NCI-H524 (cell line): Measurements from ENCODE around the gene TRIM8.
A peak's percentile ranks its signal among the peaks of the same experiment; 100 is the strongest.

Source experiments
- DNase-seq, 2 experiments: peaks; one replicate each; lab custom pipeline; 2025; lab: John Stamatoyannopoulos, UW

The TRIM8 gene

GRCh38 chr10:102644066-102644645, at the start of gene TRIM8:
TRIM8 (plus strand) TSS chr10:102644479; CDS start chr10:102644618, 139 bp downstream.
- peak in 1 of 2 experiments; percentile 29 for DNase-seq

- DNase-seq = no peak
Measured at GRCh38 chr10:102595293-102595692, 49.0 kb upstream of the TRIM8 start.

- DNase-seq = no peak
Measured at GRCh38 chr10:102595897-102596296, 48.4 kb upstream of the TRIM8 start.

- peak in 1 of 2 experiments; percentile 32 for DNase-seq
Measured at GRCh38 chr10:102596506-102596971, 47.7 kb upstream of the TRIM8 start.

- DNase-seq = no peak
Measured at GRCh38 chr10:102597131-102597991, 46.9 kb upstream of the TRIM8 start.

DNA sequence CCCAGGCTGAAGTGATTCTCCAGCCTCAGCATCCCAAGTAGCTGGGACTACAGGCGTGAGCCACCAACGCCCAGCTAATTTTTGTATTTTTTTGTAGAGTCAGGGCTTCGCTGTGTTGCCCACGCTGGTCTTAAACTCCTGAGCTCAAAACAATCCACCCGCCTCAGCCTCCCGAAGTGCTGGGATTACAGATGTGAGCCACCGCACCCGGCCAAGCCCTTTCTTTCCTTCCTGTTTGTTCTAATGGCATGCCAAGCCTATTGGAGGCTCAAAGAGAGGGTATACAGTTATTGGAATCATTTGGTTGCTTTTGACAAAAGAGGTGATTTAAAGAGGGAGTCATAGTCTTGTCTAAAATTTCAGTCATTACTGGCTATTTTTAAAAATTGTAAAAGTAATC, 46.0 kb upstream of the TRIM8 start:
- no peak for DNase-seq

GRCh38 chr10:102599565-102600327, 44.5 kb upstream of the TRIM8 start:
- DNase-seq = no peak

DNA sequence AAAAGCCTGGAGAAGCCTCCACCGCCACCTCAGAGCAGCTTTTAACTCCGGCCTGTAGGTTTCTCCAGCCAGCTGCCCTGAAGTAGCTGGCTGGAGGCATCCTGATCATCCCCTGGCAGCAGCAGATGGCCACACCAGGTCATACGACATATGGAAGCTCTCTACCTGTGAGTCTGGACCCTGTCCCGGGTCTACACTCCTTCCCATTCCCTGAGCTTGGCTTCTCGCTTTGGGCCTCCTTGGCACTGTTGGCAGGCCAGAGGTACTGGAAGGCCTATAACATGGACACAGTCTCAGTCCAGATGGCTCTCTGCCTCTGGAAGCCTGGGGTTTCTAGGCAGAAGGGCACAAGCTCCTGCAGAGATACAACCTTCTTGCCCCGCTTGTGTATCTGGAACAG, 43.5 kb upstream of the TRIM8 start:
- no peak for DNase-seq

DNA sequence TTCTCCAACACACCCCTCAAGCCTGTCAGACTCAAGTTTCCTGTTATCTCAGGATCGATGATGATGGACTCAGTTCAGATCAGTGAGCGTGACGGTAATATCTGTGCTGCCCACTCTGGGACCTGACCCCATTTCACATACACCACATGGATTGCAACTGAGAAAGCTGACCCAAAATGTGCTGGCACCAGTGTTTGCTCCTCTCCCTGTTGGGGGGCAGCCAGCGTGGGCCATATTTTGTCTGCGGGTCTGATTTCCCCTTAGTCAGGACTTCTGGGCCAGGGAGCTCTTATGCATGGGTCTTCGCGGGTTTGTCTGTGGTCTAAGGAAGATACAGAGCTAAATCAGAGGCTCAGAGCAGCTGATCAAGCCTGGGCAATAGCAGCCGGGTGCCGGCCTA, 42.6 kb upstream of the TRIM8 start:
- no peak for DNase-seq

DNA sequence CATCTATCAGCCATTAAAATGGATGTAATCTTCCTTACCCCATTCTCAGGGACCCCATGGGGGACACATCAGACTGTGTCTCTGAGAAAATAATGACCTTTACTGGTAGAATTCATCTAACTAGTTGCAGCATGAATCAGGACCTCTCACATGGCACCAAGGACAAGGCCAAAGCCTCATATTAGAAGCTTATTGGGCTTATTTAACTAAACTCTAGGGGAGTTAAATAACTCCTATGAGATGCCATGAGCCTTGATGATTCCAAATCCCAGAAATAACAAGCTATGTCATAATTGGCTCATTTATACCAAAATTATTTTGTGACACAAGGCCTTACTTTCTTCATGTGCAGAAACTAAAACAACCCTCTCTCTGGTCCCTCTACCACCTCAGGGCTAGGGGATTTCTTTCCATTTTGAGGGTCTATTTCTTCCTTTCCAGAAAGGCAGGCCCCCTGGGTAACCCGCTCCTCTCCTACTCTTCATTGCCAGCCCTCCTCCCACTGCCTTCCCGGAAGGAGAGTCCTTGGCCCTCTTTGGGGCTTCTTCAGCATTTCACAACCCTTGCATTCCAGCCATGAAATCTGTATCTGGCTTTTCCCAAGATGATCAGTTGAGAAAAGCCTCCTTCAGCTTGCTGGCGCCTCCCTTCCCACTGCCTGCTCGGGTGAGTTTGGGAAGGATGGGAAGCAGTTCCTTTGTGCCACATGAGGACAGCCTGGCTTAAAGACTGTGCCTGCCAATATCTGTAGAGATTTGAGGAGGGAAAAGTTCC, 41.8 kb upstream of the TRIM8 start:
- DNase-seq = no peak

GRCh38 chr10:102603946-102604345, 40.3 kb upstream of the TRIM8 start:
- DNase-seq = no peak

DNA sequence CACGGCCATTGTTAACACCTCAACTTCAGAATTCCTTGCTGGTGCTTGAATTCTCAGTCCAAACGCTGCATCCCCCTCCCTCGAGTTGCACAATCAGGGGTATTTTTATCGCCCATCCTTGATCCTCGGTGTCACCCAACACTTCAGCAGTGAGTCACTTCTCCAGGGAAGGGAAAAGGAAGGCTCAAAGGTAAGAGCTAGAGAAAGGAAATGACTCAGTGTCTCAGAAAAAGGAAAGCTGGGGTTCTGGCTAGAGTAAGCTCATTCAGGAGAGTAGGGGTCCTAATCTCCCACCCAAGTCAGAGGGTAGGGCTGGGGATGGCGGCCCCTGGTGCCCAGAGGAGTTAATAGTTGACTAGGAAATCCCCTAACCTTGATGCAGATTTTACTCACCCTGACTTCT, 39.8 kb upstream of the TRIM8 start:
- no peak for DNase-seq

- no peak for DNase-seq
Measured at GRCh38 chr10:102605712-102606111, 38.6 kb upstream of the TRIM8 start.

DNA sequence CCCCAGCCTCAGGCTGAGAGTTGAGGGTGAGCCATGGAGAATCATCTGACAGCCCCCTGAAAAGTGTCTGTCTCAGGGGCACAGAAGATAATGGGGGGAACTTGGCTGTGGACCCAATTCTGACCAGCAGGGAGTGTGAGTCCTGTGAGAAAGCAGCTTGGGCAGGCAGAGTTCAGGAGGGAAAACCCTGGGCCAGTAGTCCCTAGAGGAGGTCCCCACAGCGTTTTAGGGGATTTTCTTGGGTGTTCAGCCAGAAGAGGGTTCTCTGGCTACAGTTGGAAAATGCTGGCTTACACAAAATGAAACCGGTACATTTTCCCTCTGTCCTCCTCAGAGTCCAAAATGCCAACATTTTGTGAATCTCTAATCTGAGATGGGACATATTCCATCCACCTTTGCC, 35.8 kb upstream of the TRIM8 start:
- DNase-seq = no peak

GRCh38 chr10:102610441-102610887, 33.8 kb upstream of the TRIM8 start:
- DNase-seq = no peak

- no peak for DNase-seq
Measured at GRCh38 chr10:102611514-102612087, 32.7 kb upstream of the TRIM8 start.

DNA sequence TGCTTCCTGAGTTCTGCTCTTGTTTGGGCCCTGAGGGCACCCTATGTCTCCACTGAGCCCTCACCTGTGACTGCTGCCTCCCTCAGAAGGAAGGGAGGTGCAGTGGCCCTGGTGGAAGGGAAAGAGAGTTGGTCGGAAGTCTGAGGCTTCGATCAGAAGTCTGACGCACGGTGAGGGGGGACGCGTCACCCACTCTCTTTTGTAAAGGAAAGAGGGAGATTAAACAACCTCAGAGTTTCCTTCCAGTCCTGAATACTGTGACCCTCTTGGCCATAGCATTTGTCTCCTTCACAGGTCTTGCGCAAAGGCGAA, 31.4 kb upstream of the TRIM8 start:
- no peak for DNase-seq

DNA sequence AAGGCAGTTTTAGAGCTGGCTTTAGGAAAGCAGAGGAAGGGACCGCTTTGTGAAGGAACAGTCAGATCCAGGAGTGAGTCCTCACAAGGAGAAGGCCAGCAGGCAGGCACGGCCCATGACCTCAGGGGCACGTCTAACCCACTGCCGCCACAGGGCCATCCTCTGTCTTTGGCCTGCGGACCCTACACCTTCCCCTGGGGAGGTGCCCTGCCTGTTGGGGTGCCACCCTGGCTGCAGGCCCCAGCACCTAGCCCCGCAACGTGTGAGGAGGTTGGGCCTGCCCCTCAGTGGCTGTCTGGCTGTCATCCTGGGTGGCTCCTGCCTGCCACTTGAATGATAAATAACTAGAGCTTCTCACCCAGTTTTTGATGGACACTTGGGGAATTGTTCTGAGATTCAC, 31.0 kb upstream of the TRIM8 start:
- no peak for DNase-seq

- DNase-seq = no peak
Measured at GRCh38 chr10:102613785-102614184, 30.5 kb upstream of the TRIM8 start.

GRCh38 chr10:102614888-102615287, 29.4 kb upstream of the TRIM8 start:
- no peak for DNase-seq

- DNase-seq = no peak
Measured at GRCh38 chr10:102615361-102615760, 28.9 kb upstream of the TRIM8 start.
